ENCODE data around the gene SHE.
"Not testable (repeated sequence)": the region's sequence is repeated elsewhere in the genome, so short reads cannot be mapped to it uniquely, and the experiment has no call there.

SHE gene

DNA sequence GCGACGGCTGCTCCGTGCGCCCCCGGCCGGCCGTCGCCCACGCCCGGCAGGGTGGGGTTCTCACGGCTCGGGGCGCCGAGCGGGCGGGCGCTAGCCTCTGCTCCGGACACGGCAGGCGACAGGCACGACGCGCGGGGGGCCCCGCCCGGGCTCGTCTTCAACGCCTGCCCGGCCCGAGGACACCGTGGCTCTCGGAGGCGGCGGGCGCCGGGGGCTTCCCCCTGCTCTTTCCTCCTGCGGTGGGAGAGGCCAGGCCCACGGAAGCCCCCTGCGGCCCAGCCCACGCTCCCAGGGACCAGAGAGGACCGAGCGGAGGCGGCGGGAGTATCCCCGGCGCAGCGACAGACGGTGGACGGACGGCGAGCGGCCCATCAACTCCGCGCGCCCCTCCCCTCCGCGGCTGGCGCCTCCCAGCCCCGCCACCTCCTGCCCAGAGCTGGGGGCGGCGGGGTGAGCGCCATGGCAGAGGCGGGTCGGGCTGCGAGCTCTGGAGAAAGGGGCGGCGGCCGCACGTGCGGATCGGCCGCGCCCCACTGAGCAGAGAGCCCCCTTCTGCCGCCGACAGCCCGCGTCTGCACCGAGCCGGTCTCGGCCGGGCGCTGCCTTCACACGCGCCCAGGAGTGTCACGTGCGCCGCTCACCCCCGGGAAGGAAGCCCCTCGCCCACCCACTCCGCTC is at the start of gene SHE, which contains the start of gene TDRD10:
SHE (minus strand) TSS at position 347 of the 678 bp plus-strand sequence. CDS start 386 bp downstream, outside the sequence.
TDRD10 (plus strand) TSS at position 154 of the 678 bp plus-strand sequence. CDS start 4,685 bp downstream, outside the sequence.
- no peak for DNase-seq

DNA sequence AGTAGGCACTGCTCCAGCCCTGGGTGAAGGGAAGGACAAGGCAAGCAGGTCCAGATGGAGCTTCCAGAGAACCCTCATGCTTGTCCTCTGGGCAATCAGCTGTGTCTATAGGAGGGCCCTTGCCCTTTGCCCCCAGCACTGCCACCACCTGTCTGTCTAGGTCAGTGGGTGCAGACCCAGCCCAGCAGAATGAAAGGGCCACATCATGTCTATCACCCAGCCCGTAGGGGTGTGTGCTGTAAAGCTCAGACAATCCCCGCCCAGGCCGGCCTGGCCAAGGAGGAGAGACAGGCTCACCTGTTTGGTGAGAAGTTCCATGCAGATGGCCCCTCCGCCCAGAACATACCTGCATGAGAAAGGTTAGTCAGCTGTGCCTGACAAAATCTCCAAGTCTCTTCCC is 49.3 kb upstream of the SHE start:
- no peak for DNase-seq

DNA sequence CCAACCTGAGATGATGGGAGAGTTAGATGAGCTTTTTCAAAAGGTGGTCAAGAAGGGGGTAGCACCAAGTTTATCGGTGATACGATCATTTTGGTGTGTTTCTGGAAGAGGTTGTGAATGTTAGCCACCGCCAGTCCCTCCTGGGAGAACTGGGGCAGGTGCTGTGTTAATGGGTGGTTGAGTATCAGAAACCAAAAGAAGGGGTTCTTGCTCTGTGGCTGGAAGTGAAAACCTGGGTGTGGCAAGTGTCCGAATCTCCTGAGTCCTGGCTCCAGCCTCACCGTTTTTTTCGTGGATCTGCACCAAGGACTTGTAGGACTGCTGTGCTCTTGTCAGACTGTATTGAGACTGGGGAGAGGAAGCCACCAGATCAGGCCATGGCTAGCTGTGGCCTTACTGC is 48.4 kb upstream of the SHE start:
- DNase-seq: no peak

DNA sequence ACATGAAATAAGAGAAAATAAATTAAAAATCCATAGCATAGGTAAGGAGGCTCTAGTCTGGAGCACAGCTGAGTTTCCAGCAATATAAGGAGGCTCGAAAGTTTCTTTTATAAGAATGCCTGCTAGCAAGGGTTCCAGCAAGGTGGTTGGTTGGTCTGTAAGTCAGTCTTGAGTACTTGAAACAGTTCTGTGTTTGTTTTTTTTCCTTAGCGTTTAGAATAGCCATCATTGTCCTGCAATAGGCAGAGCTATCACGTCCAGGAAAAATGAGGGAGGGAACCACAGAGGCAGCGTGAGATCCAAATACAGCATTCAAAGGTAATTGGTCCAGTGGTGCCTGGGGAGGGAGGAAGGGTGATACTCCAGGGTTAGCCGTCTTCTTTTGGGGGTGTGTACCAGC is 47.9 kb upstream of the SHE start:
- DNase-seq: no peak

DNA sequence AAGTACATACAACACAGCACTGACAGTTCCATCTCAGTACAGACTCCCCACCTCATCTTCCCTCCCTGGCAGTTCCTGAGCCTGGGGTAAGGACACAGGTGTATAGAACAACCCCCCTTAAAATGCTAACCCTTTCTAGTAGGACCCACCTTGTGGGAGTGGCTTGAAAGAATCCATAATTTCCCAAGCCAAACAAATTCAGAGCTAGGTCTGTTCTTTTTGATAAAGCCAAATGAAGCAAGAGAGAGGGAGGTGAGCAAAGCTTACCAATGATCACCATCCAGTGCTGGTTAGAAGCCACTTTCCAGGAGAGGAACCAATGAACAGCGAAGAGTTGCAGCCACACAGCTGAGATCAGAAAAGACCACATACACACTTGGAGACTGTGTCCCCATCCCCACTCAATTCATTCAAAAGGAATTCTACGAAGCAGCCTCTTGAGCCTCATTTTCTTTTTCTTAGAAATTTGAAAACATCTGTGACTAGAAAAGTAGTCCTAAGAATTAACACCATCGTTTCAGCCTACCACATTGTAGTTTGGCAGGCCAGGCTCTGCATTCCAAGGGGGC is 47.1 kb upstream of the SHE start:
- DNase-seq: no peak

DNA sequence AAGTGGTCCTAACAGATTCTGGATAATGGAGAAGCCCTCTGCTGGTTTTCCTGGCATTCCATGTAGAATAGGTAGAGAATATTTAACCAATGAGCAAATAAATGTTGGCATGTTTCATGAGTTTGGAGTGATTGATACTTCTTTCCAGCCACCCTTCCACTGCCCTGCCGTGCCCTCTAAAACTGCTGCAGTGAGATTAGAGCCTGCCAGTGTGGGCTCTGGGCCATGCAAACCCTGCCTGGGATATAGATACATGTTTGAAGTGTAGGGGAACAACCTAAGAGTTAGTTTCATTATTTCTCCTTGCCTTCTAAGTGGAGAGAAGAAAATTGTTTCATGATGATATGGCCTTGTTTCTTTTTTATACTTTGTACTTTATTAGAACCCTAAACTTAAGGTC is 45.8 kb upstream of the SHE start:
- no peak for DNase-seq

DNA sequence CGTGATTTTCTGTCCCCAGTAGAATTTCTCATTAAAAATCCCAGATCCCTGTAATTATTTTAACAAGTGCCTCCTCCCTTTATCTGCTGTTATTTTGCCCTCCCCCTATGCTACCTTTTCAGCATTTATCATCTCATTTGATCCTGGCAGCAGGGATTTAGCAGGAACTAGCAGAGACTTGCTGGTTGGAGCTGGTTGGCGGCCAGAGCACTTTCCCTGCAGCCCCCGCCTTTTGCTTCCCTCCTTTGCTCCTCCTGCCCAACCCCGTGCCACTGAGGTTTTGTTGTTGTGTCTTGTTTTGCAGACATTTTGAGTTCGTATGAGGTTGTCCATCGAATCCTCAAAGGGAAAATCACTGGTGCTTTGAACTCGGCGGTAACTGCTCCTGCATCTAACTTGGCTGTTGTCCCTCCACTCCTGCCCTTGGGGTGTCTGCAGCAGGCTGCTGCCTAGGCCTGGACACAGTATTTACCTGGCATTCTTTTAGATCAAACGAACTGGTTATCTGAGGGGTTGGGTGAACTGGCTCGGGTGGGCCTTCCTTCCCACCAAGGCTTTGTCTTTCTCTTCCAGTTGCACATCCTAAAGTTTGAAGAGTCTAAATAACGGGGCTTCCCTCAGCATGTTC is 45.0 kb upstream of the SHE start:
- no peak for DNase-seq

DNA sequence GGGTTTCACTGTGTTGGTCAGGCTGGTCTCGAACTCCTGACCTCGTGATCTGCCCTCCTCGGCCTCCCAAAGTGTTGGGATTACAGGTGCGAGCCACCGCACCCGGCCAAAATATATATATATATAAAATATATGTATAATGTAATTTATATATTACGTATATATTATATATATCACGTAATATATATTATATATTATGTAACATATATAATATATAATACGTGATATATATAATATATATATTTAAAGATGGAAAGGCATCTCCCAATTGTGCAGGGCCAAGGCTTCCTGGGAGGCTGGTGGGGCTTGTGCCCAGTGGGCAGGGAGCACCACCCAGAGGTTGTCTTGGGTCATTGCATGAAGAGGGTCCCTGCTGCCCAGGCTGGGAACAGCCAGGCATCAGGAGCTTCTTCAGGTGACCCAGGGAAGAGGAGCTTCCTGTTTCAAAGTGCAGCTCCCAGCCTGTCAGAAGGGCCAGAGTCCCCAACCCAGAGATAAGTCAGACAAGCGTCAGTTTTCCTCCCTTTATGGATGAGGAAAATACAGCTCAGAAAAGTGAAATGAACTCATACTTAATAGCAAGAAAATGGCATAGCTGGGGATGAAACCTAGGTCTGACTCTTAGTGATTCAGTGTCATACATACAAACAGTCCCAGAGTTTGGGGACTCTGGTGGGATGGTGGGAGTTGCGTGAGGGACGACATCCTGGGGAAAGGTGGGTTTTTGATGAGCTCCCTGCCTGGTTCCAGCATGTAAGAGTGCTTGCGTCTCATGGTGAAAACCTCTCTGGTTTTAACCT is 44.3 kb upstream of the SHE start:
- peak; percentile 41 to 74 for DNase-seq

DNA sequence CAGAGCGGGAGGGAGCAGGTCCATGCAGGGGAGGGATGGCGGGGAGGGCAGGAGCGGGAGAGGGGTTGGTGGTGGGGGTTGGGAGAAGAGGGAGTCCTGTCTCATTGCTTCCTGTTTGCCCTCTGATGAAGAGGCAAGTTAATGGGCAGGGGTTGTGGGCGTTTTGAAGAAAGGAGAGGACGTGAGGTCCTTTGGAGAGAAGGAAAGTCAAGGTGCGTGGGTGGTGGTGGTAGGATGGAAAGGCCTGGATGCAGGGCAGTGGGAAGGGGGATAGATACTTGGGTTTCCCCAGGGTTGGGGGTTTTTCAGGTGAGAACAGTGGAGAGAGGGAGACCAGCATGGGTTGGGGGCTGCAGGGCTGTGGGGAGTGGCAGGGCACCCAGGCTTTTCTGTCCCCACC is 39.0 kb upstream of the SHE start:
- no peak for DNase-seq

DNA sequence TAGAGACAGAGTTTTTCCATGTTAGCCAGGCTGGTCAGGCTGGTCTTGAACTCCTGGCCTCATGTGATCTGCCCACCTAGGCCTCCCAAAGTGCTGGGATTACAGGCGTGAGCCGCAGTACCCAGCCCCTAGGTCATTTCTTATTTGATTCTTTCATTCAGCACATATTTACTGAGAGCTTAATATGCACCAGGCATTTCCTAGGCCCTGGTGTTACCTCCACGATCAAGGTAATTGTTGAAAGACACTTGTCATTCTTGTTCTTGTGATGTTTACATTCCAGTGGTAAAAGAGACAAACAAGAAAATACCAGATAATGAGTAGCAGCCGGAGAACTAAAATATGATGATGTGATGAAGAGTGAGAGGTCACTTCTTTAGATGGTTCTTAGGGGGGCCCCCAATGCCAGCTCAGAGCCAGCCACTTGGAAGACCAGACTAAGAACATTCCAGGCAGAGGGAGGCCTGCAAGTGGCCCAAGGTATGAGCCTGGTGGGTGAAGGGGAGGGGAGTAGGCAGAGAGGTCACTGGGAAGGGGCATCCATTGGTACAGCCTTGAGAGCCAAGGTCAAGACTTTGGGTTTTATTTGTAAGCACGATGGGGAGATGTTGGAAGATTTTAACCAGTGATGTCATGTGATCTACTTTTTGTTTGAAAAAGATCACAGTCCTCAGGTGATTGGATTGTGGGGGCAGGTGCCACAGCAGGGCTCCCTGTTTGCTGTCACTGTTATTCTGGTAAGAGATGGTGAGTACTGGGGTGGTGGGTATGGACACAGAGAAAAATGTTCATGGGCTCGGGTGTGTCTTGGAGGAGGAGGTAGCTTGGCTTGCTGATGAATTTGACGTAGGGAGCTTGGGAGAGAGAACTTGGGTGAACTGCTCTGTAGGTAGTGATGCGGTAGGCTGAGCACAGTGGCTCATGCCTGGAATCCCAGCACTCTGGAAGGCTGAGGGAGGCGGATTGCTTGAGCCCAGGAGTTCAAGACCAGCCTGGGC is 37.6 kb upstream of the SHE start:
- no peak for DNase-seq

DNA sequence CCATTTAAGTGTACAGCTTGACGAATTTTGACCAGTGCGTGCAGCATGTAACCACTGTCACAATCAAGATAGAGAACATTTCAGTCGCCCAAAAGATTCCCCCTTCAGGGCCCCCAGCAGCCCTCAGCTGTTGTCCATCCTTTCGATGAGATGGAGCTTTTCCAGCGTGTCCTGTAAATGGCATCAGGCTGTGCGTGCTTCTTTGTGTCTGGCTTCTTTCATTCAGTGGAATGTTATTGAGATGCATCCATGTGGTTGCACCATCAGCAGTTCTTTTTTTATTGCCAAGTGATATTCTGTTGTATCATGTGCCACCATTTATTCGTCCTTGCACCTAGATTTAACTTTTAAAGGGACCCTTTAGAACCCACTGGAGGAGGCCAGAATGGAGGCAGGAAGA is 34.4 kb upstream of the SHE start:
- no peak for DNase-seq

DNA sequence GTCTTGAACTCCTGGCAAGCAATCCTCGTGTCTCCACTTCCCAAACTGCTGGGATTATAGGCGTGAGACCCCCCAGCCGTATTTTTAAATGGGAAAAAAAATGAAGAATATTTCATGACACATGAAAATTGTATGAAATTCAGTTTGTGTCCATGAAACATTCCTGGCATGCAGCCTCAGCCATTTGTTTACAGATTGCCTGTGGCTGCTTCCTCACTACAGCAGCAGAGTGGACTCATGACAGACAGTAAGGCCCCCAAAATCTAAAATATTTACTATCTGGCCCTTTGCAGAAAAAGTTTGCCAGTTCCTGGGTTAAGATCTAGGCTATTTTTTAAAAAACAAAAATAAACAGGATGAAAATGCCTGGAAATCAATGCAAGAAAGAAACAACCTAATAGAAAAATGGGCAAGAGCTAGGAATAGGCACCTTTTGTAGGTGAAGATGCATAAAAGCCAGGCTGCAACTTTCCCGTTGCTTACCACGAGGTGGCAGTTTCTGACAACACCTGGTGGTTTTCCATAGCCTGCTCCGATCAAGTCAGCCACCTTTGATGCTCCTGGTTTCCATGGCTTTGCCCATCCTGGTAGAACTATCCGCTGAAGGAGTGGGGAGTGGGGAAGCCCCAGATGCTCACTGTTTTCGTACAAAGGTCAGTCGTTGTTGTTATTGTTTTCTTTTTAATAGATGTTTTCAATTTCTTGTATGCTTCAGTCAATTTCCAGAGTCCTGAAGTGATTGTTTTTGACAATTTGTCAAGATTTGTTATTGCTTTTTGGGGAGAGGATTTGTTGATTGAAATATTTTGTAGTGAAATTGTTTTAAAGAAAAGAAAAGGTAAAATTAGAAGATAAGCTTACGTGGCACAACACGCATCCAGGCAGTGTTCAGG is 32.0 kb upstream of the SHE start:
- peak in 1 of 2 experiments; percentile 21 for DNase-seq

DNA sequence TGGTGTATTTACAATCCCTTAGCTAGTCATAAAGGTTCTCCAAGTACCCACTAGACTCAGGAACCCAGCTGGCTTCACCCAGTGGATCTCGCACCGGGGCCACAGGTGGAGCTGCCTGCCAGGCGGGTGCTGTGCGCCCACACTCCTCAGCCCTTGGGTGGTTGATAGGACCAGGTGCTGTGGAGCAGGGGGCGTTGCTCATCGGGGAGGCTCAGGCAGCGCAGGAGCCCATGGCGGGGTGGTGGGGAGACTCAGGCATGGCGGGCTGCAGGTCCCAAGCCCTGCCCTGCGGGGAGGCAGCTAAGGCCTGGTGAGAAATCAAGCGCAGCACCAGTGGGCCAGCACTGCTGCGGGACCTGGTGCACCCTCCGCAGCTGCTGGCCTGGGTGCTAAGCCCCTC is 29.7 kb upstream of the SHE start:
- not testable (repeated sequence) for DNase-seq

DNA sequence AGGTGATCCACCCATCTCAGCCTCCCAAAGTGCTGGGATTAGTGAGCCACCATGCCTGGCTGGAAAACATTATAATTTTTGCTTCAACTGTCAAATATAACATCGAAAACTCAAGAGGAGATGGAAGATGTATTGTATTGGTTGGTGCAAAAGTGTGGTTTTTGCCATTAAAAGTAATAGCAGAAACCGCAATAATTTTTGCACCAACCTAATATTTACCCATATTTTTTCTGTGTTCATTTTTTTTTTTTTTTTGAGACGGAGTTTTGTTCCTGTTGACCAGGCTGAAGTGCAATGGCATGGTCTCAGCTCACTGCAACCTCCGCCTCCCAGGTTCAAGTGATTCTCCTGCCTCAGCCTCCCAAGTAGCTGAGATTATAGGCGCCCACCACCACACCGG is 27.1 kb upstream of the SHE start:
- no peak for DNase-seq

DNA sequence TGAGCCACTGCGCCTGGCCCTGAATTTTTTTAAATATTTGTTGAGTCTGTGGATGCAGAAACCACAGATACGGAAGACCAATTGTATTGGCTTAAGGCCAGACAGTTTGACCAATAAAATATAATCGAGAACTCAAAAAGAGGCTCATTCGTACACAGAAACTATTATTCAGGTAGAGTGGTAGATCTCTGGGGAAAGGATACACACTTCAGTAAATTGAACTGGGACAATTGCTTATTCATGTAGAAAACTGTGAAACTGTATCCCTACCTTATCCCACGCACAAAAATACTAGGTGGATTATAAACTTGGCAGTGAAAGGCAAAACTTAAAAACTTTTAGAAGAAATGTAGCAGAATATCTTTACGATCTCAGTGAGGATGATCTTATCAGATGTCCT is 25.0 kb upstream of the SHE start:
- no peak for DNase-seq

DNA sequence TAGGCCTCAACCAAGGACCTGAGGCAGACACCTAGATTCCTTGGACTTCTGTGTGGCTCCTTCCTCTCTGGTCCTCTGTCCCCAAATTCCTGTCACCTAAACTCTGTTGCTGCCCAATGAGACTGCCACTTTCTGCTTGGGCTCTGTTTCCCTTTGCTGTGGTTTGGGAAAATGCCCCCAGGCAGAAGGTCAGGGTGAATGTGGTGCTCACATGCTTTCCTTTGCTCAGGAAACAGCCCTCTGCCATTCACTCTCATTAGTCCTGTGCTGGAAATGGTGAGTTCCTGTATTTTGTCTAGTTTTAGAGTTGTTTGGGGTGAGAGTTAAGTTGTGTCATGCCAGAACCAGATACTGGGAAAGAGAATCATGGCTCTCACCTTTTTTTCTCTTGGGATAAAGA is 22.7 kb upstream of the SHE start:
- no peak for DNase-seq

DNA sequence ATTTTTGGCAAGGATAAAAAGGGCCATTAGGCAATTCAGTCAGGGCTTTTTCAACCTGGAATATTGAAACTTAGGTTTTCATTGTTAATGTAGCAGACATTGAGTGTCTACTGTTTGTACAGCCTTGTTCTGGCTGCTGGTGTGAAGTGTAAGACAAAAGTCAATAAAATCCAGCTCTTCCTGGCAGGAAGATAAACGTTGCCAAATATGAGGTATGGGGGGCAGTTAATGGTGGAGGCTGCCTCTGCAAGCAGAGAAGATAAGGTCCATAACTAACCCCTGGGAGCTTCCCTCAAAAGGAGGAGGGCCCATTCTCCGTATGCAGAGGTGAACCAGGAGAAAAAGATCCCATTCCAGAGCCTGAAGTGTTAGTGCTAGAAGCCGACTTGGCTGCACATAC is 19.5 kb upstream of the SHE start:
- DNase-seq: no peak

DNA sequence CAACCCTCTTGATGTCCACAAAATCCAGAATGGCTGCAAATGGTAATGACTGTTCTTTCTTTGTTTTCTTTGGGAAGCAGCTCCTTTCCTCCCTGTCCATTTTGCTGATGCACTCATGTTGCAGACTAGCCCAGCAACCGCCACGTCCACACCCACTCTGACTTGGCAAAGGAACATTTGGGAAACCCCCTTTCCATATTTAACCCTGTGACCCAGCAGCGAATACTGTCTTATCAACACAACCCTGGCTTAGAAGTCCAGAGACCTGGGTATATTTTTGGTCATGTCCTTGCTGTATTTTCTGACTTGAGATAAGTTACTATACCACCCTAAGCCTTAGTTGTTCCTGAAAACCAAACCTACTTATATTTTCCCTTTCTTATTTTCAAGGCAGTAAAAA is 18.1 kb upstream of the SHE start:
- no peak for DNase-seq

DNA sequence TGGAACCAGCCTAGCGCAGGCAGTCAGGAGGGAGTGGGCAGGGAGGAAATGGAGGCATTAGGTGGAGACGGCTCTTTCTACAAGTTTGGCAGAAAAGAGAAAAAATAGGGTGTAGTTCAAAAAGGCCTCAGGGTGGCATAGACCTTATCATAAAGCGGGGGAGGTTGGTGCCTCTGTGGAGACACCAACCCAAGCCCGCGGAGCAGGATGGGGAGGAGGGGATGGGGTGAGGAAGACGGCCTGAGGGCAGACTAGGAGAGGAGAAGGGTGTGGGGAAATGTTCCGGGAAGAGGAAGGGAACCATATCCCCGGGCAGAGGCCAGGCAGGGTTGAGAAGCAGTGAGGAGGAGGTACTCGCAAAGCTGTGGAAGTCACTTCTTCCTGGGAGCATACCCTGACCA is 17.4 kb upstream of the SHE start:
- DNase-seq: no peak

DNA sequence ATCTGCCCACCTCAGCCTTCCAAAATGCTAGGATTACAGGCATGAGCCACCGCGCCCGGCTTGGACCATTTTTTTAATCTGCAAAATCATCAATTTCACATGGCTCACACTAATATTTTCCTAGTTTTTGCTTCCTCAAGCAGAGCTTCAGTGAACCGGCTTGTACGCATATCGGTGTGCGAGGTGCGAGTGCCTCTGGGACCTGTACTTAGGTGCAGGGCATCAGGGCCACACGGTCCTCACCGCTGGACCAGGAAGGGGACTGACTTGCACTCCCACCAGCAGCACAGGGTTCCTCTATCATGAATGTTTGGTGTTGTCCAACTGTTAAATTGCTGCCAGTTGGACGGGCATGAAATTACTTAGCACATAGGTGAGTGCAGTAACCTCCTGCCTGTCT is 15.4 kb upstream of the SHE start:
- DNase-seq: no peak

DNA sequence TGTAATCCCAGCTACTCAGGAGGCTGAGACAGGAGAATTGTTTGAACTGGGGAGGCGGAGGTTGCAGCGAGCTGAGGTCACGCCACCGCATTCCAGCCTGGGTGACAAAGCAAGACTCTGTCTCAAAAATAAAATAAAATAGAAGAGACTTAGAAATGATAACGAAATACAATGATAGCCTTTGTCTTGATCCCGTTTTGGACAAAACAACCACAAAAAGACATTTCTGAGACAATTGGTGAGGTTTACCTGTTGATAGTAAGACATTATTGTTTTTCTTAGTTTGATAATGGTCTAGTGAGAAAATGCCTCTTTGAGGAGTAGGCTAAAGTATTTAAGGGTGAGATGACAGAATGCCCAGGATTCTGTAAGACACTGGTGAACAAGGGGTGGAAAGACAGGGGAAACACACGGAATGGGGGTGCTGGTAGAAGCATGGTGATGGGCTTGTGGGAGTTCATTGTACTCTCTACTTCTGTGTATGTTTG is 11.9 kb upstream of the SHE start:
- DNase-seq: no peak

Data from NCI-H446 (cell line).